HFF-Myc (cell line): ENCODE data around the gene KCNT2.

Experiments
- DNase-seq: peaks from one replicate; pipeline ENCODE4 v3.0.0-alpha.2; 2011; ENCODE audit warnings: low read depth; ENCODE audit errors: extremely low read depth
- H3K4me3 ChIP-seq: replicated peaks from 2 replicates; pipeline ENCODE4 v1.5.1; 2011; ENCODE audit warnings: low read depth, mild to moderate bottlenecking, control low read depth, low read length
- CTCF ChIP-seq: IDR thresholded peaks from 2 replicates; pipeline ENCODE4 v1.5.1; 2012; ENCODE audit warnings: mild to moderate bottlenecking, low read depth, low read length, control low read depth; ENCODE audit errors: missing control alignments

Gene KCNT2

GRCh38 chr1:196598942-196599748, 9.1 kb downstream of the KCNT2 start:
- TF ChIP-seq CTCF, result no peak
- no peak for DNase-seq
- no peak overlapping the region for H3K4me3 ChIP-seq

- DNase-seq, result no peak
- no peak overlapping the region for H3K4me3 ChIP-seq
- TF ChIP-seq CTCF, result no peak
Observed at GRCh38 chr1:196594700-196595099, 13.5 kb downstream of the KCNT2 start.

- no peak for DNase-seq
- TF ChIP-seq CTCF, result no peak
- H3K4me3 ChIP-seq, result no peak overlapping the region
Observed at GRCh38 chr1:196593955-196594354, 14.3 kb downstream of the KCNT2 start.

- no peak for TF ChIP-seq CTCF
- no peak for DNase-seq
- H3K4me3 ChIP-seq, result no peak overlapping the region
Observed at GRCh38 chr1:196590959-196591358, 17.3 kb downstream of the KCNT2 start.

- no peak for TF ChIP-seq CTCF
- H3K4me3 ChIP-seq, result no peak overlapping the region
- no peak for DNase-seq
Observed at GRCh38 chr1:196590012-196590708, 18.1 kb downstream of the KCNT2 start.

GRCh38 chr1:196584696-196585095, 23.5 kb downstream of the KCNT2 start:
- no peak for DNase-seq
- TF ChIP-seq CTCF, result no peak
- no peak overlapping the region for H3K4me3 ChIP-seq
